ENCODE results near the gene ADGRG3. TPM values are rescaled to one million over a fixed set of nuclear protein-coding genes. Genes with fewer than 3 reads are reported as not detected.

ADGRG3 gene
- polyA plus RNA-seq, 1 donor (not counting 4 experiments of a cell fraction or from before 2014, with no cell fraction given), result not detected

GRCh38 chr16:57683636-57684545 lies 15.8 kb downstream of the ADGRG3 start:
- Histone ChIP-seq H3K4me1 (ENCODE audit: control insufficient read depth, extremely low read depth, insufficient read depth, low read length) (no peaks in the 10 kb centered on the region), H3K4me3 (ENCODE audit: control insufficient read depth in 2 of 3, extremely low read depth in 1 of 3, insufficient read depth in 2 of 3, low read depth in 1 of 3, low read length in 3 of 3) (no peak overlapping the region), H3K27ac (ENCODE audit: control insufficient read depth, insufficient read depth, low read length) (no peak overlapping the region), H3K36me3 (ENCODE audit: control insufficient read depth in 2 of 2, extremely low read depth in 1 of 2, insufficient read depth in 2 of 2, low read length in 2 of 2) (no peaks in the 10 kb centered on the region), H3K9ac (ENCODE audit: control insufficient read depth, extremely low read depth, insufficient read depth, low read length) (no peak overlapping the region), H4K20me1 (ENCODE audit: control insufficient read depth, extremely low read depth, insufficient read depth, low read length) (no peaks in the 10 kb centered on the region), H2AFZ (ENCODE audit: control insufficient read depth, low read length) (no peak overlapping the region), H3K4me2 (ENCODE audit: control insufficient read depth, extremely low read depth, insufficient read depth, low read depth, low read length) (no peak overlapping the region), H3K27me3 (ENCODE audit: control insufficient read depth, extremely low read depth, insufficient read depth, low read length) (no peaks in the 10 kb centered on the region), H3K9me1 (ENCODE audit: control insufficient read depth, extremely low read depth, insufficient read depth, low read length) (no peaks in the 10 kb centered on the region), H3K79me2 (ENCODE audit: control insufficient read depth, insufficient read depth, low read length) (no peaks in the 10 kb centered on the region), H3K9me3 (ENCODE audit: control insufficient read depth, low read depth, low read length) (no peaks in the 10 kb centered on the region)
- dilution Hi-C loops (cut with MboI; ENCODE audit: extremely low pct_ligation_motif_present, low sequenced_read_pairs), result no loop called here
- no peak for DNase-seq (ENCODE audit: low read depth, low spot score)
- TF ChIP-seq EZH2 (IDR thresholded peaks at IDR 0.05; ENCODE audit: low read length), result no peak
- no peak for TF ChIP-seq CTCF (optimal IDR thresholded peaks at IDR 0.05 in 1 of 3, IDR thresholded peaks at IDR 0.05 in 1 of 3, conservative IDR thresholded peaks at IDR 0.05 in 1 of 3; ENCODE audit: extremely low read depth in 1 of 3, insufficient read depth in 2 of 3, low read length in 3 of 3)
- no peak for FAIRE-seq

DNA sequence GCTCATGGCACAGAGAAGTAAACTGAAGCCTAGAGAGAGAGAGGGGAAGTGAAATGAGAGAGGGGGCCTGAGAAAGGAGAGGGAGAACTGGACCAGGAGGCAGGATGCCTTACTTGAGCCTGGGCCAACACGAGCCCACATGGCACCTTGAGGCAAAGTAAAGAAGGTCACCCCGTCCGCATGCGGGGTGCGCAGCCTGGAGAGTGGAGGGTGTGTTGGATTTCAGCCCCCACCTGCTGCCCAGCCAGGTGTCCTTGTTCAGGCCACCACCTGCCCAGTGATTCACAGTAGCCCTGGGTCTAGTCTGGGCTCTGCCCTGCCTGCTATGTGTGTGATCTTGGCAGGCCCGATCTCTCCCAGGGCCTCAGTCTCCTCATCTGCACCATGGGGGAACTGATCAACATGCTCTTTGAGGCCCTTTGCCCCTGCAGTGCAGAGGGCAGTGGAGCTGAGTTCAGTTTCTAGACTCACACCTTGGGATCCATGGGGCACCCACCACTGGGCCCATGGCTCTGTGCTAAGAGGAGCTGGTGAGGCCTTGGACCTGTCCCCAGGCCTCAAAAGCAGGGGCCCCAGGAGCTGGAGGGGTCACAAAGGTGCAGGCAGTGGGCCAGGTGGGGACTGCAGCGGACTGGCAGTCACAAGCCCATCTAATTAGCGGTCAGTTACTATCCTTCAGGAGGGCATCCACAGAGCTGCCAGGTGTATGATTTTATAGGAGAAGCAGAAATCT lies 16.7 kb downstream of the ADGRG3 start:
- H3K27ac ChIP-seq (ENCODE audit: control insufficient read depth, insufficient read depth, low read length), result no peak overlapping the region
- TF ChIP-seq CTCF (optimal IDR thresholded peaks at IDR 0.05 in 1 of 3, IDR thresholded peaks at IDR 0.05 in 1 of 3, conservative IDR thresholded peaks at IDR 0.05 in 1 of 3; ENCODE audit: extremely low read depth in 1 of 3, insufficient read depth in 2 of 3, low read length in 3 of 3) (no peak), EZH2 (IDR thresholded peaks at IDR 0.05; ENCODE audit: low read length) (no peak)
- dilution Hi-C loops (cut with MboI; ENCODE audit: extremely low pct_ligation_motif_present, low sequenced_read_pairs), result no loop called here
- H3K27me3 ChIP-seq (ENCODE audit: control insufficient read depth, extremely low read depth, insufficient read depth, low read length), result no peaks in the 10 kb centered on the region
- no peaks in the 10 kb centered on the region for H4K20me1 ChIP-seq (ENCODE audit: control insufficient read depth, extremely low read depth, insufficient read depth, low read length)
- H3K9ac ChIP-seq (ENCODE audit: control insufficient read depth, extremely low read depth, insufficient read depth, low read length), result no peak overlapping the region
- no peak overlapping the region for H3K4me2 ChIP-seq (ENCODE audit: control insufficient read depth, extremely low read depth, insufficient read depth, low read depth, low read length)
- no peaks in the 10 kb centered on the region for H3K4me1 ChIP-seq (ENCODE audit: control insufficient read depth, extremely low read depth, insufficient read depth, low read length)
- H3K4me3 ChIP-seq (ENCODE audit: control insufficient read depth in 2 of 3, extremely low read depth in 1 of 3, insufficient read depth in 2 of 3, low read depth in 1 of 3, low read length in 3 of 3), result no peak overlapping the region
- no peak overlapping the region for H2AFZ ChIP-seq (ENCODE audit: control insufficient read depth, low read length)
- H3K9me1 ChIP-seq (ENCODE audit: control insufficient read depth, extremely low read depth, insufficient read depth, low read length), result no peaks in the 10 kb centered on the region
- H3K36me3 ChIP-seq (ENCODE audit: control insufficient read depth in 2 of 2, extremely low read depth in 1 of 2, insufficient read depth in 2 of 2, low read length in 2 of 2), result no peaks in the 10 kb centered on the region
- no peak for DNase-seq (ENCODE audit: low read depth, low spot score)
- H3K9me3 ChIP-seq (ENCODE audit: control insufficient read depth, low read depth, low read length), result no peaks in the 10 kb centered on the region
- FAIRE-seq, result no peak
- H3K79me2 ChIP-seq (ENCODE audit: control insufficient read depth, insufficient read depth, low read length), result no peaks in the 10 kb centered on the region
